HepG2 (cell line): ENCODE results near the gene FECH. TPM values are rescaled to one million over a fixed set of nuclear protein-coding genes. Genes with fewer than 3 reads are reported as not detected.

ENCODE experiments used
- ATAC-seq: fragments of 200-7000 bp; cut with Tn5 transposase; 3 replicates; pipeline ENCODE4 v1.9.1; 2020; ENCODE audit warnings: mild to moderate bottlenecking, moderate library complexity
- BruUV-seq: library from RNA; stranded (reverse); fragments of 400-500 nt; replicated peaks from 2 replicates; lab custom pipeline; 2021; lab: Mats Ljungman, UMichigan
- CTCF ChIA-PET: fragments of 300-600 bp; formaldehyde crosslinking; extraction: SDS; loops from one replicate; lab custom pipeline; 2021; ENCODE audit warnings: low total read pairs, inconsistent platforms, low intra/inter-chr PET ratio; lab: Yijun Ruan, JAX
- POLR2A ChIA-PET: fragments of 350-600 bp; sonication (Branson Sonifier 250); formaldehyde crosslinking; loops from one replicate; lab custom pipeline; 2020; ENCODE audit warnings: antibody characterized with exemption, inconsistent platforms; lab: Yijun Ruan, JAX
- DNase-seq: peaks from one replicate; pipeline ENCODE4 v3.0.0-alpha.2; 2015; ENCODE audit warnings: low spot score
- FAIRE-seq: peaks from 3 replicates; lab custom pipeline; 2011; peaks lifted over from hg19 to GRCh38; lab: Jason Lieb, UNC
- H2AFZ ChIP-seq: one replicate; pipeline ENCODE4 v1.6.1; 2011; ENCODE audit warnings: low read length, inconsistent platforms
- H3K27ac ChIP-seq: fragments of 300-600 bp; 3 replicates; pipeline ENCODE4 v1.8.0; 2011; ENCODE audit warnings: mixed run types, mild to moderate bottlenecking, mixed read lengths, low read length, inconsistent platforms; ENCODE audit not compliant: insufficient read depth; ENCODE audit errors: extremely low read length
- H3K27me3 ChIP-seq, 2 experiments: fragments of 200-600 bp in 1 of 2; 2 replicates in 1 of 2; 3 replicates in 1 of 2; pipeline versions ENCODE4 v1.6.0 to v1.8.0; 2011; ENCODE audit warnings: low read length in 2 of 2, mild to moderate bottlenecking in 2 of 2, moderate library complexity in 2 of 2, inconsistent platforms in 1 of 2; ENCODE audit not compliant: insufficient read depth in 2 of 2, control insufficient read depth in 1 of 2
- H3K36me3 ChIP-seq, 2 experiments: fragments of 200-600 bp in 1 of 2; replicated peaks in 1 of 2; 2 replicates in 1 of 2; 3 replicates in 1 of 2; pipeline versions ENCODE4 v1.5.1 to v1.8.0; 2011; ENCODE audit warnings: low read length in 2 of 2, inconsistent platforms in 1 of 2; ENCODE audit not compliant: insufficient read depth in 2 of 2, control insufficient read depth in 1 of 2
- H3K4me1 ChIP-seq: 2 replicates; pipeline ENCODE4 v1.5.1; 2012; ENCODE audit warnings: low read length, inconsistent platforms; ENCODE audit not compliant: insufficient read depth
- H3K4me2 ChIP-seq: 2 replicates; pipeline ENCODE4 v1.6.0; 2011; ENCODE audit warnings: low read depth, low read length, inconsistent platforms
- H3K4me3 ChIP-seq, 3 experiments: fragments of 200-600 bp in 1 of 3; sonication (generic), shearing (Covaris generic) in 1 of 3; replicated peaks in 1 of 3; 2 replicates each; pipeline ENCODE4 v1.5.1; 2011 to 2016; ENCODE audit warnings: low read length in 3 of 3, inconsistent platforms in 2 of 3, low read depth in 2 of 3, mild to moderate bottlenecking in 2 of 3, control low read depth in 1 of 3, mixed read lengths in 1 of 3; ENCODE audit not compliant: insufficient read depth in 1 of 3
- H3K79me2 ChIP-seq: one replicate; pipeline ENCODE4 v1.6.1; 2011; ENCODE audit warnings: low read length, inconsistent platforms; ENCODE audit not compliant: insufficient read depth
- H3K9ac ChIP-seq: 2 replicates; pipeline ENCODE4 v1.6.0; 2011; ENCODE audit warnings: mild to moderate bottlenecking, low read depth, low read length, inconsistent platforms; ENCODE audit not compliant: insufficient read depth
- H3K9me3 ChIP-seq: 2 replicates; pipeline ENCODE4 v1.5.1; 2012; ENCODE audit warnings: mild to moderate bottlenecking, low read length
- H4K20me1 ChIP-seq: 2 replicates; pipeline ENCODE4 v1.6.0; 2011; ENCODE audit warnings: inconsistent platforms, mild to moderate bottlenecking, low read length, moderate library complexity; ENCODE audit not compliant: insufficient read depth
- ATM ChIP-seq: fragments of 450-650 bp; IDR thresholded peaks from 2 replicates; pipeline ENCODE4 v1.7.1; 2017; ENCODE audit warnings: mild to moderate bottlenecking, borderline replicate concordance
- JUNB ChIP-seq: sonication (generic); formaldehyde crosslinking; IDR thresholded peaks from 2 replicates; pipeline ENCODE4 v1.8.0; 2022; ENCODE audit warnings: missing genetic modification reagents, mild to moderate bottlenecking, borderline replicate concordance
- MYNN ChIP-seq: sonication (generic); formaldehyde crosslinking; IDR thresholded peaks from 2 replicates; pipeline ENCODE4 v1.4.0; 2020; ENCODE audit warnings: mild to moderate bottlenecking, low read depth, missing genetic modification reagents
- NAIF1 ChIP-seq: sonication (generic); formaldehyde crosslinking; IDR thresholded peaks from 2 replicates; pipeline ENCODE4 v1.5.0; 2020; ENCODE audit warnings: mild to moderate bottlenecking, missing genetic modification reagents, borderline replicate concordance
- PAWR ChIP-seq: sonication (generic); formaldehyde crosslinking; IDR thresholded peaks from 2 replicates; pipeline ENCODE4 v1.4.0; 2020; ENCODE audit warnings: missing genetic modification reagents, mild to moderate bottlenecking, borderline replicate concordance
- RAD21 ChIP-seq: fragments of 450-650 bp; formaldehyde crosslinking; IDR thresholded peaks from 2 replicates; pipeline ENCODE4 v1.5.0; 2020; ENCODE audit warnings: mild to moderate bottlenecking
- RARA ChIP-seq: IDR thresholded peaks from 2 replicates; pipeline ENCODE4 v1.6.1; 2016; ENCODE audit warnings: missing genetic modification reagents, missing compliant biosample characterization
- SKI ChIP-seq: fragments of 450-650 bp; IDR thresholded peaks from one replicate; pipeline ENCODE4 v1.6.1; 2018; ENCODE audit warnings: mild to moderate bottlenecking; ENCODE audit not compliant: partially characterized antibody
- ZKSCAN1 ChIP-seq: fragments of 150-350 bp; IDR thresholded peaks from 2 replicates; pipeline ENCODE4 v1.6.1; 2014; ENCODE audit warnings: low read length
- ZNF235 ChIP-seq: sonication (generic); formaldehyde crosslinking; IDR thresholded peaks from 2 replicates; pipeline ENCODE4 v1.8.1; 2023; ENCODE audit warnings: mild to moderate bottlenecking, missing genetic modification reagents, borderline replicate concordance
- ZNF275 ChIP-seq: sonication (generic); formaldehyde crosslinking; IDR thresholded peaks from 2 replicates; pipeline ENCODE4 v1.8.0; 2022; ENCODE audit warnings: missing genetic modification reagents, mild to moderate bottlenecking, inconsistent platforms, borderline replicate concordance
- WGBS: methylation state at CpG from one replicate; pipeline ENCODE4 v1.1.6; 2017; ENCODE audit warnings: low lambda C conversion rate; 5-methylcytosine and 5-hydroxymethylcytosine counted together
- in situ Hi-C: cut with HindIII; loops from 2 replicates; pipeline ENCODE4 v1.10.0; 2017; ENCODE audit warnings: low pct_unique_long_range_greater_than_20kb; ENCODE audit not compliant: extremely low pct_ligation_motif_present
- intact Hi-C: fragments of 100-400 bp; cut with micrococcal nuclease; formaldehyde crosslinking; loops from one replicate; pipeline ENCODE4 v1.10.0; 2022; ENCODE audit not compliant: unreplicated experiment
- polyA plus RNA-seq, 8 experiments: library from polyadenylated mRNA; depleted of rRNA in 3 of 8; stranded (reverse) in 7 of 8; unstranded in 1 of 8; fragments of >200 nt; fragmentation: Illumina TruSeq in 4 of 8; extraction: Trizol in 4 of 8; gene quantifications; 2 replicates each; pipeline versions ENCODE4 v1.2.1 to v1.2.3, GENCODE V29; 2011 to 2016; ENCODE audit warnings: low read depth in 4 of 8, missing spikeins in 1 of 8, mixed read lengths in 1 of 8; ENCODE audit not compliant: insufficient read depth in 1 of 8
- total RNA-seq, 5 experiments: library from RNA; depleted of rRNA; stranded (reverse); fragments of >200 nt; fragmentation: Illumina TruSeq; extraction: Trizol; gene quantifications; 2 replicates each; pipeline ENCODE4 v1.2.3, GENCODE V29; 2016; ENCODE audit warnings: low read depth in 1 of 5
- TF ChIP-seq, protein P1 (sequence below): IDR thresholded peaks from 2 replicates; pipeline ENCODE4 v1.6.1; 2012; ENCODE audit warnings: low read length, improper control_type of control experiment
- TF ChIP-seq, protein P2 (sequence below): sonication (generic); IDR thresholded peaks from 2 replicates; pipeline ENCODE4 v1.6.1; 2016; ENCODE audit warnings: low read depth, borderline replicate concordance
- TF ChIP-seq, protein P3 (sequence below): sonication (generic); formaldehyde crosslinking; IDR thresholded peaks from 2 replicates; pipeline ENCODE4 v1.5.0; 2020; ENCODE audit warnings: mild to moderate bottlenecking, missing genetic modification reagents, borderline replicate concordance

The FECH gene
- total and polyA plus RNA-seq, 2 of the 13 experiments (the other 11 are each of a cell fraction or from before 2014, with no cell fraction given): 14.7 to 21.9 TPM

- ChIA-PET POLR2A (no interaction called here), CTCF (no interaction called here)
- FAIRE-seq (no peak), DNase-seq (no peak), ATAC-seq (no peak)
- no peaks in the 10 kb centered on the region for H3K9me3 ChIP-seq
- H3K4me1 ChIP-seq: no peaks in the 10 kb centered on the region
- WGBS: 71% methylated on average over 8 of the region's 8 CpGs
- intact Hi-C loops (no loop called here), in situ Hi-C loops (no loop called here)
- no peak overlapping the region for H3K4me2 ChIP-seq
- no TSS peak for BruUV-seq
- H2AFZ ChIP-seq: no peak overlapping the region
- no peak overlapping the region for H3K4me3 ChIP-seq
- no peaks in the 10 kb centered on the region for H4K20me1 ChIP-seq
- peaks cover 2 to 14% of the 10 kb centered on the region in 2 experiments; a peak in 2 of 5 replicates for H3K27me3 ChIP-seq
- no peaks in the 10 kb centered on the region for H3K79me2 ChIP-seq
- H3K36me3 ChIP-seq: peaks cover 2 to 4% of the 10 kb centered on the region in 2 experiments; a peak in 1 of 5 replicates
- no peak overlapping the region for H3K9ac ChIP-seq
- H3K27ac ChIP-seq: no peak overlapping the region
- no peak for TF ChIP-seq RAD21
- no peak for TF ChIP-seq ATM
- TF ChIP-seq MYNN: no peak
- TF ChIP-seq JUNB (CRISPR knock-in tag): no peak
- no peak for TF ChIP-seq SKI
- TF ChIP-seq ZKSCAN1: no peak
- TF ChIP-seq, protein P1, sequence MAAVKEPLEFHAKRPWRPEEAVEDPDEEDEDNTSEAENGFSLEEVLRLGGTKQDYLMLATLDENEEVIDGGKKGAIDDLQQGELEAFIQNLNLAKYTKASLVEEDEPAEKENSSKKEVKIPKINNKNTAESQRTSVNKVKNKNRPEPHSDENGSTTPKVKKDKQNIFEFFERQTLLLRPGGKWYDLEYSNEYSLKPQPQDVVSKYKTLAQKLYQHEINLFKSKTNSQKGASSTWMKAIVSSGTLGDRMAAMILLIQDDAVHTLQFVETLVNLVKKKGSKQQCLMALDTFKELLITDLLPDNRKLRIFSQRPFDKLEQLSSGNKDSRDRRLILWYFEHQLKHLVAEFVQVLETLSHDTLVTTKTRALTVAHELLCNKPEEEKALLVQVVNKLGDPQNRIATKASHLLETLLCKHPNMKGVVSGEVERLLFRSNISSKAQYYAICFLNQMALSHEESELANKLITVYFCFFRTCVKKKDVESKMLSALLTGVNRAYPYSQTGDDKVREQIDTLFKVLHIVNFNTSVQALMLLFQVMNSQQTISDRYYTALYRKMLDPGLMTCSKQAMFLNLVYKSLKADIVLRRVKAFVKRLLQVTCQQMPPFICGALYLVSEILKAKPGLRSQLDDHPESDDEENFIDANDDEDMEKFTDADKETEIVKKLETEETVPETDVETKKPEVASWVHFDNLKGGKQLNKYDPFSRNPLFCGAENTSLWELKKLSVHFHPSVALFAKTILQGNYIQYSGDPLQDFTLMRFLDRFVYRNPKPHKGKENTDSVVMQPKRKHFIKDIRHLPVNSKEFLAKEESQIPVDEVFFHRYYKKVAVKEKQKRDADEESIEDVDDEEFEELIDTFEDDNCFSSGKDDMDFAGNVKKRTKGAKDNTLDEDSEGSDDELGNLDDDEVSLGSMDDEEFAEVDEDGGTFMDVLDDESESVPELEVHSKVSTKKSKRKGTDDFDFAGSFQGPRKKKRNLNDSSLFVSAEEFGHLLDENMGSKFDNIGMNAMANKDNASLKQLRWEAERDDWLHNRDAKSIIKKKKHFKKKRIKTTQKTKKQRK: no peak
- no peak for TF ChIP-seq ZNF275
- TF ChIP-seq NAIF1 (CRISPR knock-in tag): no peak
- TF ChIP-seq, protein P2, sequence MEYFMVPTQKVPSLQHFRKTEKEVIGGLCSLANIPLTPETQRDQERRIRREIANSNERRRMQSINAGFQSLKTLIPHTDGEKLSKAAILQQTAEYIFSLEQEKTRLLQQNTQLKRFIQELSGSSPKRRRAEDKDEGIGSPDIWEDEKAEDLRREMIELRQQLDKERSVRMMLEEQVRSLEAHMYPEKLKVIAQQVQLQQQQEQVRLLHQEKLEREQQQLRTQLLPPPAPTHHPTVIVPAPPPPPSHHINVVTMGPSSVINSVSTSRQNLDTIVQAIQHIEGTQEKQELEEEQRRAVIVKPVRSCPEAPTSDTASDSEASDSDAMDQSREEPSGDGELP: no peak
- TF ChIP-seq, protein P3, sequence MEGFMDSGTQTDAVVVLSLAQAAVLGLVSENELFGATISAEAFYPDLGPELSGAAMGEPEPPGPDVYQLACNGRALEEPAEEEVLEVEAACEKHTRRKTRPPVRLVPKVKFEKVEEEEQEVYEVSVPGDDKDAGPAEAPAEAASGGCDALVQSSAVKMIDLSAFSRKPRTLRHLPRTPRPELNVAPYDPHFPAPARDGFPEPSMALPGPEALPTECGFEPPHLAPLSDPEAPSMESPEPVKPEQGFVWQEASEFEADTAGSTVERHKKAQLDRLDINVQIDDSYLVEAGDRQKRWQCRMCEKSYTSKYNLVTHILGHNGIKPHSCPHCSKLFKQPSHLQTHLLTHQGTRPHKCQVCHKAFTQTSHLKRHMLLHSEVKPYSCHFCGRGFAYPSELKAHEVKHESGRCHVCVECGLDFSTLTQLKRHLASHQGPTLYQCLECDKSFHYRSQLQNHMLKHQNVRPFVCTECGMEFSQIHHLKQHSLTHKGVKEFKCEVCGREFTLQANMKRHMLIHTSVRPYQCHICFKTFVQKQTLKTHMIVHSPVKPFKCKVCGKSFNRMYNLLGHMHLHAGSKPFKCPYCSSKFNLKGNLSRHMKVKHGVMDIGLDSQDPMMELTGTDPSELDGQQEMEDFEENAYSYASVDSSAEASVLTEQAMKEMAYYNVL (CRISPR knock-in tag): no peak
- TF ChIP-seq ZNF235 (CRISPR knock-in tag): no peak
- no peak for TF ChIP-seq PAWR (CRISPR knock-in tag)
- no peak for TF ChIP-seq RARA
These were observed 41.4 kb downstream of the FECH start for GRCh38 chr18:57544936-57545660.
